AG09309 (cell line): Measurements from ENCODE around the gene LRP1B.

Source experiments
- DNase-seq: peaks from one replicate; pipeline ENCODE4 v3.0.0-alpha.2; 2010; ENCODE audit warnings: low read depth
- H3K4me3 ChIP-seq: 2 replicates; pipeline ENCODE4 v1.5.1; 2011; ENCODE audit warnings: mild to moderate bottlenecking, low read depth, low read length, moderate library complexity; ENCODE audit not compliant: control insufficient read depth
- CTCF ChIP-seq: IDR thresholded peaks from 2 replicates; pipeline ENCODE4 v1.5.1; 2011; ENCODE audit warnings: mild to moderate bottlenecking, low read depth, low read length, inconsistent platforms; ENCODE audit not compliant: insufficient read depth, control insufficient read depth; ENCODE audit errors: missing control alignments

LRP1B gene

GRCh38 chr2:140185076-140185475 is 1945.7 kb downstream of the LRP1B start:
- H3K4me3 ChIP-seq: no peak overlapping the region
- no peak for DNase-seq
- no peak for TF ChIP-seq CTCF

- DNase-seq: no peak
- TF ChIP-seq CTCF: no peak
These were observed 1947.6 kb downstream of the LRP1B start for GRCh38 chr2:140183056-140183765.

More at GRCh38 chr2:140183056-140183765, 1947.6 kb downstream of the LRP1B start:
- no peak overlapping the region for H3K4me3 ChIP-seq
